IMR-90 (cell line): ENCODE results near the gene HPS4. TPM values are rescaled to one million over a fixed set of nuclear protein-coding genes. Genes with fewer than 3 reads are reported as not detected.

Experiments used
- ATAC-seq: fragments of 200-7000 bp; cut with Tn5 transposase; 2 replicates; pipeline ENCODE4 v1.9.1; 2020; ENCODE audit warnings: low read depth, mild to moderate bottlenecking, moderate library complexity
- BruUV-seq: library from RNA; stranded (reverse); fragments of 400-500 nt; replicated peaks from 2 replicates; lab custom pipeline; 2021; lab: Mats Ljungman, UMichigan
- CTCF ChIA-PET: fragments of 300-600 bp; formaldehyde crosslinking; extraction: SDS; loops from one replicate; lab custom pipeline; 2021; ENCODE audit warnings: antibody characterized with exemption; lab: Yijun Ruan, JAX
- POLR2A ChIA-PET: fragments of 300-600 bp; sonication (Branson Sonifier 250); formaldehyde crosslinking; loops from one replicate; lab custom pipeline; 2022; ENCODE audit warnings: antibody characterized with exemption; ENCODE audit not compliant: unreplicated experiment; lab: Charles Lee
- DNase-seq: peaks from one replicate; pipeline ENCODE4 v3.0.0; 2013
- H2AFZ ChIP-seq: replicated peaks from 2 replicates; pipeline ENCODE3; 2013; ENCODE audit warnings: low read length, mild to moderate bottlenecking; ENCODE audit not compliant: poor library complexity
- H2AK5ac ChIP-seq: 2 replicates; pipeline ENCODE4 v1.6.1; 2013; ENCODE audit warnings: low read depth, low read length, inconsistent platforms
- H2AK9ac ChIP-seq: replicated peaks from 2 replicates; pipeline ENCODE3; 2013; ENCODE audit warnings: mild to moderate bottlenecking, low read depth, low read length, moderate library complexity; ENCODE audit not compliant: poor library complexity
- H2BK120ac ChIP-seq: 2 replicates; pipeline ENCODE4 v1.6.1; 2013; ENCODE audit warnings: low read depth, low read length, inconsistent platforms
- H2BK15ac ChIP-seq: 3 replicates; pipeline ENCODE4 v1.6.1; 2013; ENCODE audit warnings: low read depth, low read length, inconsistent platforms
- H2BK20ac ChIP-seq: 2 replicates; pipeline ENCODE4 v1.6.1; 2013; ENCODE audit warnings: low read depth, mild to moderate bottlenecking, inconsistent platforms, low read length, moderate library complexity
- H2BK5ac ChIP-seq: 2 replicates; pipeline ENCODE4 v1.6.1; 2013; ENCODE audit warnings: mild to moderate bottlenecking, low read depth, low read length, inconsistent platforms; ENCODE audit not compliant: poor library complexity, severe bottlenecking
- H3K14ac ChIP-seq: replicated peaks from 2 replicates; pipeline ENCODE4 v1.6.1; 2013; ENCODE audit warnings: low read depth, low read length, inconsistent platforms
- H3K18ac ChIP-seq: 2 replicates; pipeline ENCODE4 v1.6.1; 2013; ENCODE audit warnings: low read depth, low read length, control low read depth
- H3K23ac ChIP-seq: 2 replicates; pipeline ENCODE4 v1.6.1; 2013; ENCODE audit warnings: low read depth, low read length, inconsistent platforms
- H3K27ac ChIP-seq: 2 replicates; pipeline ENCODE4 v1.5.1; 2013; ENCODE audit warnings: mild to moderate bottlenecking, control low read depth, low read length; ENCODE audit not compliant: insufficient read depth
- H3K27me3 ChIP-seq: 2 replicates; pipeline ENCODE4 v1.6.1; 2013; ENCODE audit warnings: low read length; ENCODE audit not compliant: control insufficient read depth, insufficient read depth
- H3K36me3 ChIP-seq: 2 replicates; pipeline ENCODE4 v1.6.1; 2013; ENCODE audit warnings: low read length, mixed read lengths; ENCODE audit not compliant: control insufficient read depth, insufficient read depth
- H3K4ac ChIP-seq: 2 replicates; pipeline ENCODE4 v1.6.1; 2013; ENCODE audit warnings: low read depth, low read length, inconsistent platforms
- H3K4me1 ChIP-seq: 2 replicates; pipeline ENCODE4 v1.6.1; 2013; ENCODE audit warnings: low read length, mixed read lengths; ENCODE audit not compliant: control insufficient read depth, insufficient read depth
- H3K4me2 ChIP-seq: 2 replicates; pipeline ENCODE4 v1.6.1; 2013; ENCODE audit warnings: low read depth, mild to moderate bottlenecking, control low read depth, low read length, moderate library complexity
- H3K4me3 ChIP-seq: 2 replicates; pipeline ENCODE4 v1.5.1; 2013; ENCODE audit warnings: low read depth, mild to moderate bottlenecking, control low read depth, low read length, moderate library complexity; ENCODE audit not compliant: insufficient read depth
- H3K56ac ChIP-seq: 2 replicates; pipeline ENCODE4 v1.6.1; 2013; ENCODE audit warnings: low read length, inconsistent platforms; ENCODE audit not compliant: insufficient read depth; ENCODE audit errors: extremely low read depth
- H3K79me1 ChIP-seq, 2 experiments: 2 replicates each; pipeline ENCODE4 v1.6.1; 2013; ENCODE audit warnings: low read length in 2 of 2, inconsistent platforms in 1 of 2, low read depth in 1 of 2
- H3K9ac ChIP-seq: 2 replicates; pipeline ENCODE4 v1.6.1; 2013; ENCODE audit warnings: low read depth, low read length, control low read depth
- H3K9me1 ChIP-seq: 2 replicates; pipeline ENCODE4 v1.6.1; 2013; ENCODE audit warnings: low read length, inconsistent platforms; ENCODE audit not compliant: insufficient read depth
- H3K9me3 ChIP-seq: 2 replicates; pipeline ENCODE4 v1.6.1; 2013; ENCODE audit warnings: low read length; ENCODE audit not compliant: control insufficient read depth, insufficient read depth
- H4K20me1 ChIP-seq: 2 replicates; pipeline ENCODE4 v1.6.1; 2013; ENCODE audit warnings: low read length, inconsistent platforms; ENCODE audit not compliant: insufficient read depth
- H4K5ac ChIP-seq: 2 replicates; pipeline ENCODE4 v1.6.1; 2013; ENCODE audit warnings: mild to moderate bottlenecking, low read depth, low read length, control low read depth
- H4K8ac ChIP-seq, 2 experiments: 2 replicates each; pipeline ENCODE4 v1.6.1; 2013; ENCODE audit warnings: low read depth in 2 of 2, low read length in 2 of 2, control low read depth in 1 of 2, inconsistent platforms in 1 of 2
- H4K91ac ChIP-seq: 2 replicates; pipeline ENCODE4 v1.6.1; 2013; ENCODE audit warnings: low read depth, low read length, inconsistent platforms; ENCODE audit not compliant: insufficient read depth
- BHLHE40 ChIP-seq: fragments of 150-350 bp; IDR thresholded peaks from 2 replicates; pipeline ENCODE4 v1.6.1; 2016; ENCODE audit warnings: mild to moderate bottlenecking, low read depth, low read length
- MAFK ChIP-seq: IDR thresholded peaks from 2 replicates; pipeline ENCODE4 v1.6.1; 2012; ENCODE audit warnings: low read depth, low read length, improper control_type of control experiment
- USF2 ChIP-seq: fragments of 150-350 bp; IDR thresholded peaks from 2 replicates; pipeline ENCODE4 v1.6.1; 2017; ENCODE audit warnings: mild to moderate bottlenecking, antibody characterized with exemption, low read length, low read depth
- WGBS, 2 experiments: methylation state at CpG; one replicate each; pipeline versions ENCODE4 v1.1.5 to v1.1.7; 2013; ENCODE audit warnings: missing lambda C conversion rate in 2 of 2; ENCODE audit not compliant: insufficient read length in 1 of 2; ENCODE audit errors: extremely low coverage in 2 of 2; 5-methylcytosine and 5-hydroxymethylcytosine counted together
- dilution Hi-C: fragments of 300-500 bp; cut with HindIII; formaldehyde crosslinking; loops from one replicate; pipeline ENCODE4 v1.14.3; 2018; ENCODE audit warnings: low sequenced_read_pairs; ENCODE audit not compliant: unreplicated experiment
- in situ Hi-C: fragments of 300-500 bp; cut with MboI; formaldehyde crosslinking; loops from 3 replicates; pipeline ENCODE4 v1.14.3; 2019; ENCODE audit warnings: low sequenced_read_pairs, inconsistent platforms, mixed read lengths
- intact Hi-C: fragments of 100-400 bp; cut with micrococcal nuclease; formaldehyde crosslinking; loops from 2 replicates; pipeline ENCODE4 v1.10.0; 2022
- polyA plus RNA-seq, 3 experiments: library from polyadenylated mRNA; depleted of rRNA; stranded (reverse); fragments of >200 nt; gene quantifications; 2 replicates each; pipeline ENCODE4 v1.2.3, GENCODE V29; 2012; ENCODE audit warnings: low replicate concordance in 1 of 3
- total RNA-seq: library from RNA; depleted of rRNA; stranded (reverse); fragments of >200 nt; gene quantifications from 2 replicates; pipeline ENCODE4 v1.2.3, GENCODE V29; 2012

Gene HPS4
- total and polyA plus RNA-seq, 2 of the 4 experiments (the other 2 are of a cell fraction): 15.8 to 19.0 TPM

- ATAC-seq: no peak
- Histone ChIP-seq H3K4me1 (peaks cover 9% of the 10 kb centered on the region), H3K4me3 (peak overlapping the region; percentile 80), H2AK9ac (no peak overlapping the region), H4K20me1 (no peaks in the 10 kb centered on the region), H2BK15ac (no peak overlapping the region), H4K5ac (peak overlapping the region; percentile 50; the same call in 1 of the 2 replicates), H3K4ac (peak overlapping the region; percentile 46; the same call in 1 of the 2 replicates), H2BK120ac (no peak overlapping the region), H2AK5ac (peak overlapping the region; percentile 27; the same call in 1 of the 2 replicates), H3K23ac (no peak overlapping the region), H2BK20ac (no peak overlapping the region), H4K91ac (no peak overlapping the region), H3K9me3 (no peaks in the 10 kb centered on the region), H3K4me2 (peak overlapping the region; percentile 83), H3K14ac (peak overlapping the region; percentile 58; the same call in 1 of the 2 replicates), H3K9ac (peak overlapping the region; percentile 48; the same call in 1 of the 2 replicates), H3K36me3 (peaks cover 24% of the 10 kb centered on the region), H3K56ac (peak overlapping the region; percentile 76), H3K79me1 (peaks cover 33 to 68% of the 10 kb centered on the region in 2 experiments), H4K8ac (peak overlapping the region; percentile 48 to 82; a peak in 3 of 4 replicates), H2AFZ (no peak overlapping the region), H3K27ac (no peak overlapping the region), H2BK5ac (no peak overlapping the region), H3K27me3 (no peaks in the 10 kb centered on the region), H3K9me1 (no peaks in the 10 kb centered on the region; the same call in 1 of the 2 replicates), H3K18ac (no peak overlapping the region)
- ChIA-PET POLR2A (interaction anchor here (0.7 kb wide), 1 partner anchor 140 kb away, joined by 3 read pairs; no protein-coding TSS in a partner anchor), CTCF (interaction anchor here (1.1 to 2.2 kb wide), 2 partner anchors 9 to 18 kb away, joined by 5 to 7 read pairs; no protein-coding TSS in a partner anchor)
- peak; percentile 31 for DNase-seq
- in situ Hi-C loops (no loop called here), dilution Hi-C loops (no loop called here), intact Hi-C loops (no loop called here)
- 18% methylated on average over 2 of the region's 6 CpGs; no CpG with 5 or more reads in 1 of the 2 experiments for WGBS, 2 experiments
- no TSS peak for BruUV-seq
- TF ChIP-seq USF2 (peak; percentile 82), BHLHE40 (peak; percentile 63), MAFK (no peak)
Observed at GRCh38 chr22:26484360-26484706, 750 bp upstream of the HPS4 start.
